ENCODE results near the gene SLC6A18. TPM values are rescaled to one million over a fixed set of nuclear protein-coding genes. Genes with fewer than 3 reads are reported as not detected.

SLC6A18 gene
- total and polyA plus RNA-seq, 9 of the 15 experiments (the other 6 are each of a cell fraction or from before 2014, with no cell fraction given) = not detected

DNA sequence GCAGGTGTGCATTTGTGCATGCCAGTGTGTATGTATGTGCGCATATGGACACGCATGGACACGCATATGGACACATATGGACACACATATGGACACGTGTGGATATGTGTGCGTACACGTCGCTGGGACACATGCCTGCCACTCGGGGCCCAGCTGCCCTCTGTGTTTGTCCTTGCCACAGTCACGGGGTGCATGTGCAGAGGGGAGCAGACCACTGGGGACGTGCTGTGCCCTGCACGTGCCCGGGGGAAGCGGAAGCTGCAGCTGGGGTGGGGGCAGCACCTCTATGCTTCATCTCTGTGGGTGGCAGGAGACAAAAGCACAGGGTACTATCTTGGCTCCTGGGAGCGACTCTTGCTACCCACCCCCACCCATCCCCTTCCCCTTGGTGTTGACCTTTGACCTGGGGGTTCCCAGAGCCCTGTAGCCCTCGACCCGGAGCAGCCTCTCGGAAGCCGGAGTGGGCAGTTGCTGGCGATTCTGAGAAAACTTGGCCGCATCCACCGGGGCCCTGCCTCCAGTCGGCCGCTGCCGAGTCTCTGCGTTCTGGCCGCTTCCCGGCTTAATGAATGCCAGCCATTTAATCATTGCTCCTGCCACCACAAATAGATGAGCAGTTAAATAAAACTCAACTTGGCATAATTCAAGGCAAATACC lies 2.4 kb upstream of the SLC6A18 start (continued):
- TF ChIP-seq ASH1L (IDR thresholded peaks at IDR 0.05; ENCODE audit: borderline replicate concordance, low read depth, partially characterized antibody) = no peak
- TF ChIP-seq BCL6 (CRISPR knock-in tag; IDR thresholded peaks at IDR 0.05) = no peak

DNA sequence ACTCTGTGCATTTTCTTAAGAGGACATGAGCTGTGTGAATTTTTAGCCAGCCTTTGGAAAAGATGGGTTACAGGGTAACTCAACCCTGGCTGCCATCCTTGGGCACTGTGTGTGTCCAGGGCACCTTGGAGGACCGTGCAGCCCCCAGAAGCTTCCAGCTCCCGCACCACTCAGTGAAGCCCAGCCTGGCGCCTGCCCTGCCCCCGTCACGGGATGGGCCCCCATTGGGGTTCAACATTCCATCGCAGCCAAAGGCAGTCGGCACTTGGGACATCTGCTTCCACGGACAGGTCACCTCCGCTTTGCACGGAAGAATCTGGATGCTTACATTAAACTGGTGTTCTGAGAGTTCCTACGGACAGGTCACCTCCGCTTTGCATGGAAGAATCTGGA lies 1.9 kb upstream of the SLC6A18 start:
- TF ChIP-seq ZNF561 (CRISPR knock-in tag; conservative IDR thresholded peaks at IDR 0.05) (no peak), PPARD (CRISPR knock-in tag; IDR thresholded peaks at IDR 0.05) (no peak), KLF10 (CRISPR knock-in tag; IDR thresholded peaks at IDR 0.05) (no peak), GTF3C2 (IDR thresholded peaks at IDR 0.05; ENCODE audit: borderline replicate concordance, extremely low read depth, insufficient read length) (no peak), ZNF436 (CRISPR knock-in tag; IDR thresholded peaks at IDR 0.05) (no peak), ZNF274 (IDR thresholded peaks at IDR 0.05; ENCODE audit: borderline replicate concordance, low read depth, low read length) (no peak), SP1 (CRISPR knock-in tag; IDR thresholded peaks at IDR 0.05) (no peak), ZNF699 (CRISPR knock-in tag; IDR thresholded peaks at IDR 0.05; ENCODE audit: insufficient replicate concordance) (no peak)
- Histone ChIP-seq H3K9me1 (ENCODE audit: control insufficient read depth, insufficient read depth, low read length) (no peaks in the 10 kb centered on the region), H3K9me3 (replicated peaks; ENCODE audit: control insufficient read depth, insufficient read depth, low read depth, low read length) (no peaks in the 10 kb centered on the region; the same call in 1 of the 2 replicates), H3K4me2 (ENCODE audit: insufficient read depth, low read length) (no peak overlapping the region), H3K4me3 (no peak overlapping the region), H3K36me3 (ENCODE audit: control insufficient read depth, insufficient read depth, low read length) (no peaks in the 10 kb centered on the region), H3K27me3 (ENCODE audit: control insufficient read depth in 2 of 2, insufficient read depth in 2 of 2, low read length in 2 of 2) (peaks cover 46 to 79% of the 10 kb centered on the region in 2 experiments; a peak in 4 of 5 replicates), H4K20me1 (replicated peaks; ENCODE audit: control insufficient read depth, insufficient read depth, low read length) (peaks cover 7% of the 10 kb centered on the region; the same call in 1 of the 2 replicates), H3K79me2 (ENCODE audit: control insufficient read depth, insufficient read depth, low read length) (no peaks in the 10 kb centered on the region), H2AFZ (ENCODE audit: low read depth, low read length) (no peak overlapping the region), H3K4me1 (replicated peaks in 1 of 2; ENCODE audit: control insufficient read depth in 2 of 2, insufficient read depth in 2 of 2, low read length in 2 of 2) (peaks cover 0 to 21% of the 10 kb centered on the region in 2 experiments; a peak in 1 of 5 replicates), H3K27ac (ENCODE audit: extremely low read depth, low read depth, low read length) (no peak overlapping the region), H3K9ac (ENCODE audit: insufficient read depth in 1 of 2, low read depth in 2 of 2, low read length in 2 of 2) (no peak overlapping the region)
- BruUV-seq (replicated peaks) = no TSS peak
- DNase-seq (ENCODE audit: extremely low read depth in 1 of 4, low spot score in 3 of 4) (no peak), ATAC-seq (no peak), FAIRE-seq (no peak)
- CTCF ChIA-PET (ENCODE audit: low intra/inter-chr PET ratio) = no interaction called here
- intact Hi-C loops (cut with micrococcal nuclease) (no loop called here), in situ Hi-C loops (cut with MboI) (no loop called here)
- 17% methylated on average over 11 of the region's 12 CpGs for WGBS (ENCODE audit: insufficient coverage, low coverage, missing lambda C conversion rate)
- POLR2A ChIA-PET = no interaction called here

Measured in K562 (cell line).